ENCODE results near the gene GID4.

GID4 gene

DNA sequence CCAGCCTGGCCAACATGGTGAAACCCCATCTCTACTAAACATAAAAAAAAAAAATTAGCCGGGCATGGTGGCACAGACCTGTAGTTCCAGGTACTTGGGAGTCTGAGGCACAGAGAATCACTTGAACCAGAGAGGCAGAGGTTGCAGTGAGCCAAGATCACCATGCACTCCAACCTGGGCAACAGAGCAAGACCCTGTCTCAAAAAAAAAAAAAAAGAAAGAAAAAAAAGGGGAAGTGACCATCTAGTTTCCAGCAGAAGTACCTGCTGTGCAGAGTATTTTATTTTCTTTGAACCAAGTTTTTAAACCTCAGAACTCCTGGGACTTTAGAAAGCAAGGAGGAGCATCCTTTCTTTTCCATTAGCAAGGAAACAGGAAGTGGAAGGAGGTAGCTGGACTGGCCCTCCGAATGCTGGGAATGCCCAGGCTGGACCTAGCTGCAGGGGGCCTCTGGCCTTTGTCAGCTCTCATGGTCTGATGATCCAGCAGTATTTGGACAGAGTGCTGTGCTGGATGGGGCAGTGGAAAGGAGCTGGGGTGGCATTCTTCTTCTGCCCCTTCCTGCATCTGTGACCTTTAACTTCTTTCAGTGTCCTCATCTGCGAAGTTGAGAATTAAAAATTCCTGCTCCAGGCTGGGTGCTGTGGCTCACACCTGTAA lies 6.6 kb downstream of the GID4 start:
- no peak for DNase-seq

DNA sequence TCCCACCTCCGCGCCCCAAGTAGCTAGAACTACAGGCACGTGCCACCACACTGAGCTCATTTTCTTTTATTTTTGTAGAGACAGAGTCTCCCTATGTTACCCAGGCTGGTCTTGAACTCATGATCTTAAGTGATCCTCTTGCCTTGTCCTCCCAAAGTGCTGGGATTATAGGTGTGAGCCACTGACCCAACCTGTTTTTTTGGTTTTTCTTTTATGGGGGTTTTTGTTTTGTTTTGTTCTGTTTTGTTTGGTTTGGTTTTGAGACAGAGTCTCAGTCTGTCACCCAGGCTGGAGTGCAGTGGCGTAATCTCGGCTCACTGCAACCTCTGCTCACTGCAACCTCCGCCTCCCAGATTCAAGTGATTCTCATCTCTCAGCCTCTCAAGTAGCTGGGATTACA lies 16.4 kb downstream of the GID4 start:
- DNase-seq: no peak

DNA sequence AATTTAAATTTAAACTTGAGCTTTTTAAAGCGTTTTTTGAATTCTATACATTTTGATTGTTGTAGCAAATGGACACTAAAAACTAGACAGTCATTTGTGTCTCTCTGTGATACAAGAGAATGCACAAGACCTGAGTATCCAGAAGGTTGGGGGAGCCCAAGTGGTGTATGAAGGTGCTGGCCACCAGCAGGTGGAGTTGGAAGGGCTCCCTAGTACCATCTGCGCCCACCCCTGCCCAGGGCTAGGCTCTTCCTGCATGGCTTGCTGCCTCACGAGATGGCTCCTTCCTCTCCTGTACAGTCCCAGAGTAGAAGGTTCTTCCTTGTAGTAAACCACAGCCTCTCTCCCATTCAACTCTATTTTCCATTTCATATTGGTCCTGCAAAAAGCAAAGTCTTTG lies 17.0 kb downstream of the GID4 start:
- DNase-seq: no peak

DNA sequence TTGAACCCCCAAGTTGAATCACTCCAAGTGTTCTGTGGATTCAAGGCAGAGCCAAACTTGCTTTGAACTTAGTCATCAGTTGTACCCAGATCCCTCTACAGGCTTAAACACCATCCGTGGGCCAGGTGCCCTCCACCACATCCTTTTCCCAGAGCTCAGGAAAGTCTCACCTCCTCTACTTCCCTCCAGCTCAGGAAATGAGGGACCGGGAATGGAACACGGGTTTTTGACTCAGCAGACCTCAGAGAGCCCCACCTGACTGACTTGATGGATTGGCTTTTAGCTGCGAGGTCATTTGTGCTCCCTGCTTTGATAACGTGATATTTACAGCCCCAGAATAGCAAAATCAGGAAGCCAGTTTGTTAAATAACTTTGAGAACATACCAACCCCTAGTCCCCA lies 20.1 kb downstream of the GID4 start:
- DNase-seq: no peak

DNA sequence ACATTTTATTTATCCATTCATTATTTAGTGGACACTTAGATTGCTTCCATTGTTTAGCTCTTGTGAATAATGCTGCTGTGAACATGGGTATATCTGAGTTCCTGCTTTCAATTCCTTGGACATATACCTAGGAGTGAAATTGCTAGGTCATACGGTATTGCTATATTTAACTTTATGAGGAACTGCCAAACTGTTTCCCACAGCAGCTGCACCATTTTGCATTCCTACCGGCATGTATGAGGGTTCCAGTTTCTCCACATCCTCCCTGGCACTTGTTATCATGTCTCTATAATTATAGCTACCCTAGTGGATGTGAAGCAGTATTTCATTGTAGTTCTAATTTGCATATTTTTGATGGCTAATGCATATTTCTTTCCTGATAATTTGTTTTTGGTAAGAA lies 24.8 kb downstream of the GID4 start:
- no peak for DNase-seq

DNA sequence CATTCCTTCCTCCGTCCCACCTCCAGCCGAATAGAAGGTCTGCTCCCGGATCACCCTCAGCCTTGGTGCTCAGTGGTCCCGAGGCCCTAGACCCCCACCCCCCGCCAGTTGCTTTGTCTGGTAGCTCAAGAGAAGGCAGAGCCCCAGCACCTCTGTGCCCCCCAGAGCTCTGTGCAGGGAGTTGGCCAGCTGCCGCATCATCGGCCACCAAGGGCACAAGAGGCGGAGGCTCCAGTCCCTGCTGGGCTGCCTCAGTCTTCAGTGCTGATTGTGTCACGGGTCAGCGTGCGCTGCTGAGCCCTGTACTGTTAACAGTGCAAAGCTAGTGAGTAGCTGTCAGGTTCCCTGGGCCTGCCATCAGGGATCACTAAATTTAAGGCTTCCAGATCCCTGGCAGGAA lies 26.3 kb downstream of the GID4 start:
- DNase-seq: no peak

DNA sequence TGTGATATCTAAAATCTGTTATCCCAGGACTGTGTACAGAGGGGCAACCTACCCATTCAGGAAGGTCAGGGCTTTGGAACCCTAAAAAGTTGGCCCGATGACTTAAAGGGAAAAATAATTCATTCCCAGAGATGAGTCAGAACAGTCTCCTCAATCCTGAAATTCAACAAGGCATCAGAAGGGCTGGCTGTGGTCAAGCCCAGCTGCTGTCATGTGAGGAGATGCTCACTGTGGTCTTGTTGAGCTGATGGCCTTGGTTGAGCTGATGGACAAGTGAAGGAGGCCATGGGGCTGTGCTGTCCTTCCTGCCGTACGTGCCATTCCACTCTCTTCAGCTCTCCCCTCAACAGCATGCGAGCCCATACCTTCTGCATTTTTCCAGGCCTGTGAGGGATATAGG lies 27.7 kb downstream of the GID4 start:
- no peak for DNase-seq

DNA sequence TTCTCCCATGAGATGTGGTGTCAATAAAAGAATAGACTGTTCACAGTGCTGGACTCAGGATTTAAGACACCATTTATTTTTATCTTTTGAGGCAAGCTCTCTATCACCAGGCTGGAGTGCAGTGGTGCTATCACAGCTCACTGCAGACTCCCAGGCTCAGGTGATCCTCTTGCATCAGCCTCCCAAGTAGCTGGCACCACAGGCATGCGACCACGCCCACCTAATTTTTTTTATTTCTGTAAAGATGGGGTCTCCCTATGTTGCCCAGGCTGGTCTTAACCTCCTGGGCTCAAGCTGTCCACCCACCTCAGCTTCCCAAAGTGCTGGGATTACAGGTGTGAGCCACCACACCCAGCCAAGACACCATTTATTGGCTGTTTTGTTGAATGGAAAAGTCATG lies 29.9 kb downstream of the GID4 start:
- no peak for DNase-seq

DNA sequence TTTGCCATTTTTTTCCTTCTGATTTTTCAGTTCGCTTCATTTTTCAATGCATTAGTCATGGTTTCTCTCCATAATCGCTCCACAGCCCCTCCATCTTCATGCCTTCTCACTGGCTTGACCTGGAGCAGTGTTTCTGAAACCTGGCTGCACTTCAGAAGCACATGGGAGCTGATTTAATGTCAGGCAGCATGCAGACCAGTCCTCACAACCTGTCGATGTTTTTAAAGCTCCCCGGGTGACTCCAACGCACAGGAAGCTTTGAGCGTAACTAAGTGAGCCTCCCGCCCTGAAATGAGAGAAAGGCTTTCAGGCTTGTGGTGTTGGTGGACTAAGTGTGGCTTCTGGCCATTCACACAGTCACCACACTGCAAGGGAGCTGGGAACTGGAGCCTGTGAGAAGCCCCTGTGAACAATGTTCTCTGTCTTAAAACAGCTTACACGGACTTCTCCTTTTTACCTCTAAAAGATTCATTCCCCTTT lies 31.7 kb downstream of the GID4 start:
- DNase-seq: no peak

DNA sequence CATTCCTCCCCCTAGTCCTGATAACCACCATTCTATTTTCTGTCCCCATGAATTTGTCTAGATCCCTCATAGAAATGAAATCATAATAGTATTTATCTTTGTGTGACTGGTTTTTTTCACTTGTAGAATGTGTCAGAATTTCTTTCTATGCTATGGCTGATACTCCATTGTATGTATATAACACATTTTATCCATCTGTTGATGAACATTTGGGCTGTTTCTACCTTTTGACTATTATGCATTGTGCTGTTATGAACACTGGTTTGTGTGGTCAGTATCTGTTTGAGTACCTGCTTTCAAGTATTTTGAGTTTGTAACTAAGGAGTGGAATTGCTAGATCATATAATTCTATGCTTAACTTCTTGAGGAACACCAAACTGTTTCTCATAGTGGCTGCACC lies 32.5 kb downstream of the GID4 start:
- DNase-seq: no peak

DNA sequence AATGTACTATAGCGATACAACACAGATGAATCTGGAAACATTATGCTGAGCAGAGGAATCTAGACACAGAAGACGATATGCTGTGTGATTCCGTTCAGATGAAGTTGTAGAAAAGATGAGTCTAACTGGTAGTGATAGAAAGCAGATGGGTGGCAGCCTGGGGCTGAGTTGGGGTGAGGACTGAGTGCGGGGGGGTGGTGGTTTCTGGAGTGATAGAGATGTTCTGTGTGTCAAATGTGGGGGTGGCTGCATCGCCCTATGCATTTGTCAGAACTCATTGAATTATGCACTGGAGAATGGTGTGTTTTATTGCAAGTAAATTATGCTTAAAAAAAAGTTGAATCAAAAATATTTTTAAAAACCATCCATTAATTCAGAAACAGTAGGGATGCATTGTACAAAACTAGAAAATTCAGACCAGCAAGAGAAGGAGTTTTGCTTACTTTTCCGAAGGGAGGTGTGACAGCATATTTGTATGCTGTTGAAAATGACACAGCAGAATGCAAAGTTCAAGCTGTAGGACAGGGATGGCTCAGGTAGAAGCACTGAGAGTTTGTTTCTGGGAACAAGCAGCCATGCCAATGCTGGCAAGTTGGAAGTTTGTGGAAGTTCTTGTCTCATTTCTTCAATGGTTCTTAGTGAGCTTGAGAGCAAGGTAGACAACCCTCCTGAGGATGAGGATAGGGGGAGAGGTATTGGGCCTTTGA lies 35.5 kb downstream of the GID4 start:
- no peak for DNase-seq

DNA sequence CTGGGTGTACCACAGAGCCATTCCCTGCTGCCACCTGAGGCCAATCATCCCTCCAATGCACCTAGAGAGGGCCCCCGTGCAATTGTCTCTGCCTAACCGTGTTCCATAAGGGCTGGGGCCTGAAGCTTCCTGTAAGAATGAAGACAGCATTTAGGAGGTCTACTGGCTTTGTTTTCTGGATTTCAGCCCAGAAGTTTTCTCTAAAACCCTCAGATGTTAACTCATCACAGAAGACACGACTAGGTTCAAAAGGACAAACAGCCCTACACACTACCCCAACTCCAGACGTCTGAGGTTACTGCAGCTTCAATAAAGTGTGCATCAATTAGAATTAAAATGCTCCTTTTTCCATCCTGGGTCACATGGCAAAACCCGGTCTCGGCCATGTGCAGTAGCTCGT lies 37.7 kb downstream of the GID4 start:
- DNase-seq: no peak

DNA sequence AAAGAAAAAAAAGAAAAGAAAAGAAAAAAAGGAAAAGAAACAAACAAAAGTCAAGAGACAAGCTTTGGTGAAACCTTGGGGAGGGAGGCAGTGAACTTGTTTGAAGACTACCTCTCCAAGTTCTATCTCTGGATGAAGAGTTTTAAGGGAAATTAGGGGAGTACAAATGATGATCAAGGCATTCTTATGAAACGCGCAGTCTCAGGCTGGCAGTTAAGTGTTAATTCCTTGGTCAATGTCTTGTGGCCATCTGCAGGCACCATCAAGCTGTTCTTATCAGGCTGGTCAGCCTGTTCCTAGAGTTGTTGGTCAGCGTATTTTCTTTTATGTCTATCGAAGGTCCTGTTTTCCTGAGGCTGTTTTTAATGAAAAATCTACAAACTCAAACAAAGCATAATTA lies 40.3 kb downstream of the GID4 start:
- no peak for DNase-seq

DNA sequence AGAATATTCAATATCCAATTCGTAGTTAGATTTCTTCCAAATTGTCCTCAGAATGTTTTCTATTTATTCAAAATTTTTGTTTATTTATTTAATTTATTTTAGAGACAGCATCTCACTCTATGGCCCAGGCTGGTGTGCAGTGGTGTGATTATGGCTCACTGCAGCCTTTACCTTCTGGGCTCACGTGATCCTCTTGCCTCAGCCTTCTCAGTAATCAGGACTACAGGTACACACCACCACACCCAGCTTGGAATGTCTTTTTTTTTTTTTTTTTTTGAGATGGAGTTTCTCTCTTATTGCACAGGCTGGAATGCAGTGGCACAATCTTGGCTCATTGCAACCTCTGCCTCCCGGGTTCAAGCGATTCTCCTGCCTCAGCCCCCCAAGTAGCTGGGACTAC lies 45.0 kb downstream of the GID4 start:
- no peak for DNase-seq

DNA sequence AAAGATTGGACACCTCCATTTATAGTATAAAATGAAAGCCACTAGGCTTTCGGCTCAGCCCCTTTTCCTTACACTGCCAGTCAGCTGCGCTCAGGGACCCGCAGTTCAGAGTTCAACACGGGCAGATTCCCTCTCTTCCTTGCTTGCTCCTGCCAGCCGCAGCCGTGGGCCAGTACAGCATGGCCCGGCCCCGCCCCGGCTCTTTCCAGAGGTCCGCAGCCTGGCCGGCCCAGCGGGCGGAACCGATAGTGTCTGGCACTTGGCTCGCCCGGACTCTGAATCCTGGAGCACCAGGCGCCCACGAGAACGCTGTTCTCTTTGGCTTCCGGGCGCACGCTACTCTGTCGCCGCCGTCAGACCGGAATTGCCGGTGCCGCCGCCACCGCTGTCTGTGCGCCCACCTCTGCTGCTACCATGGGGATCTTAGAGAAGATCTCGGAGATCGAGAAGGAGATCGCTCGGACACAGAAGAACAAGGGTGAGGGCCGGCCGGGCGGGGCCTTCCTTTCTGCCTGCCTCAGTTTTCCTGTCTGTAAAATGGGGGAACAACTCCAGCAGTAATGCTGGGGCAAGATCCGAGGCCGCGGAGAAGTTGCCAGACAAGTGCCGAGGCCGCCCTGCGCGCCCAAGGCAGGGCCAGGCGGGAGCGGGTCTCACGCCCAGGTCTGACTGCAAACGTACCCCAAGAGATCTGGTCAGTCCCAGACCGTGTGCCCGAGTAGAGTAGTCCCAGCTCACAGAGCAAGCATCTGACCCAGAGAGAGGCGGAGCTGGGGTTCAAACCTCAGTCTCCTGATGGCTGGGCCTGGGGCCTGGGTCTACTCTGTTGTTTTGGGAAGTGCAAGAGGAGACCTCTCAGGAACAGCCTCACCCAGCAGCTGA lies 48.6 kb downstream of the GID4 start, which contains the start of gene DRG2:
TSS of gene DRG2 (plus strand) at position 339 of the 882 bp plus-strand sequence. CDS start at position 415, 76 bp downstream.
- peak; percentile 89 for DNase-seq

DNA sequence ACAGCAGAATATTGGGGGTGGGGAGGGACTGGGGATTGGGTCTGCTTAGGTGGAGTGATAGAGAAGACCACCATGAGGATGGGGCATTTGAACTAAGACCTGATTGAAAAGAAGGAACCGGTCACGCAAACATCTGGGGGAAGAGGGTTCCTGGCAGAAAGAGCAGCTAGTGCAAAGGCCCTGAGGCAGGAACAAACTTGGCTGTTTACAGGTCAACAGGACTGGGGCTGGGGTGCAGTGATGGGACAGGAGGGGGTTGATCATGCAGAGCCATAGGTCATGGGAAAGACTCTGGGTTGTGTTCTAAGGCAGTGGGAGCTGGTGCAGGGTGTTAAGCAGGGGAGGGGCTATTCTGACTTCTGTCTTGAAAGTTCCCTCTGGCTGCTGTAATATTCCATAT lies 50.4 kb downstream of the GID4 start:
- DNase-seq: no peak

DNA sequence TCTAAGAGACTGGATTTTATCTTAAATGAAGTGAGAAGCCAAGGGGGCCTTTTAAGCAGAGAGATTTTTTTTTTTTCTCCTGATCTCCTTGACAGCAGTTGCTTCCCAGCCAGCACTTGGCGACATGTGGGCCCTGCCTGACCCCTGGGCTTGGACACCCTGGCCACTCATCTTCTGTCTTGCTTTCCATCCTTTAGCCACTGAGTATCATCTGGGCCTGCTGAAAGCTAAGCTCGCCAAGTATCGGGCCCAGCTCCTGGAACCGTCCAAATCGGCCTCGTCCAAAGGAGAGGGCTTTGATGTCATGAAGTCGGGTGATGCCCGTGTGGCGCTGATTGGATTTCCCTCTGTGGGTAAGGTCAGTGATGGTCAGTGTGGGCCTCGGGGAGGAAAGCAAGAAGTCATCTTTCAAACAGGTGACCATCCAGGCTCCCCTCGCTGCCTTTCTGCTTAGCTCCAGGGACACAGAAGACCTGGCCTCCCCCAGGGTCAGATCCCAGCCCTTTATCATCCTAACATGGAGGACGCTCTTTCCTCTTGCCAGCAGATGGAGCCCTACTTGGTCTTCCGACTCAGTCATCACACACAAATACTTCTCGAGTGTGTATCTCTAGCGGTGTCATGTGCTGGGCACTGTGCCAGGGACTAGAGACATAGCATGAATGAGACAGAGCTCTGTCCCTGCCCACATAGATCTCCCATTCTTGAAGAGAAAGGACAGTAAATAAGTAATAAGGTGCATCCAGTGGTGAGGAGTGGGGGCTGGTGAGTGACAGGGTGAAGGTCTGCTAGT lies 54.6 kb downstream of the GID4 start:
- no peak for DNase-seq

DNA sequence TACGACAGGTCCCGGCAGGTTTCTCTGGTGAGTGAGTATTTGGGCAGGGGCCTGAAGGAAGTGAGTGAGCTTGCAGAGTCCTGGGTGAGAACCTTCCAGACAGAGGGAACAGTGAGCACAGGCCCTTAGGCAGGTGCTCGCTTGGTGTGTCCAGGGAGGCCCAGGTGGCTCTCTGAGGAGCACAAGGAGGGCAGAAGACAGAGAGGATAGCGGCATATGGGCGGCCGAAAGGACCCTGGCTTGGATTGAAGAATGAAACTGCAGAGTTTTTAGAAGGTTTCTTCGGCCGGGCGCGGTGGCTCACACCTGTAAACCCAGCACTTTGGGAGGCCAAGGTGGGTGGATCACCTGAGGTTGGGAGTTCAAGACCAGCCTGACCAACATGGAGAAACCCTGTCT lies 55.2 kb downstream of the GID4 start:
- DNase-seq: no peak

DNA sequence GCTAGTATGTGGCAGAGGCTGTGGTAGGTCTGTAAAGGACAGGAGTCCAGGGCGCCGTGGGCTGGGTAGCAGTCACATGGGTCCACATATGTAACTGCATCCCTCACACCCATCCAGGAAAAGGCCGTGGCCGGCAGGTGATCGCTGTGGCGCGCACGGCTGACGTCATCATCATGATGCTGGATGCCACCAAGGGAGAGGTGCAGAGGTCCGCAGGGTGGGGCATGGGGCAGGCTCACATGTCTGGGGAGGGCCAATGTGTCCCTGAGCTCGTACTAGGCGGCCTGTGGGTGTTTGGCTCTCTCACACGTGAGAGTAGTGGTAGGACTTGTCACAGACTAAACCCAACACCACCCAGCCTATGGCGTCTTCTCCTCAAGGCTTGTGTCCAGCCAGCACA lies 60.3 kb downstream of the GID4 start:
- no peak for DNase-seq

DNA sequence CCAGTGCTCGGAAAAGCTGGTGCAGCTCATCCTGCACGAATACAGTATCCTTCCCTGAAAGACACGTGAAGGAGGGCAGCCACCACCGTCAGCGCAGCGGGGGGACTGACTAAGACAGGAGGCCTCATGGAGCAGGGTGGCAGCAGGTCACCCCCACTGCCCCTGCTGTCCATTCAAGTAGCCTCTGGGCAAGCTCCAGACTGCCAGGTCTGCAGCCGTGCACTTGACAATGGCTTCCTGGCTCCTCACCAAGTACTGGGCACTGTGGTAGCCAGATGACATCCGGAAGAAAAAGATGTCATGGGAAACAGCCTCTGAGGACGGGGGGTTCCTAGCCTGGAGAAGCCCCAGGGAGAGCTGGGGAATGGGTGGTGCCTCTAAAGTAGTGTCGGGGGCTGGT lies 61.4 kb downstream of the GID4 start:
- DNase-seq: no peak

DNA sequence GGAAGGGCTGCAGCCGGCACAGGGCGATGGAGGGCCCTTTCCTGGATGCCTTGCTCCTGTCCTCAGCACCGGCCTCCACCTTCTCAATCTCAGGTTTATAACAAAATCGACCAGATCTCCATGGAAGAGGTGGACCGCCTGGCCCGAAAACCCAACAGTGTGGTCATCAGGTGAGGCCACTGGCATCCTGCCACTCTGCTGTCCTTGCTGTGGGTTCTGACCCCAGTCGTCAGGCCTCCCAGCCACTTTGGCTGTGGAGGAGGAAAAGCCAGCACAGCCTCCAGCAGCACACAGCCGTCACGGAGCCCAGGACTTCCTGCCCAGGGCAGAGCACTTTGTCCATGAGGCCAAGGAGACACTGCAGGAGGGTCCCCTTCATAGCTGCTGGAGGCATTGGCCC lies 62.6 kb downstream of the GID4 start:
- DNase-seq: no peak

DNA sequence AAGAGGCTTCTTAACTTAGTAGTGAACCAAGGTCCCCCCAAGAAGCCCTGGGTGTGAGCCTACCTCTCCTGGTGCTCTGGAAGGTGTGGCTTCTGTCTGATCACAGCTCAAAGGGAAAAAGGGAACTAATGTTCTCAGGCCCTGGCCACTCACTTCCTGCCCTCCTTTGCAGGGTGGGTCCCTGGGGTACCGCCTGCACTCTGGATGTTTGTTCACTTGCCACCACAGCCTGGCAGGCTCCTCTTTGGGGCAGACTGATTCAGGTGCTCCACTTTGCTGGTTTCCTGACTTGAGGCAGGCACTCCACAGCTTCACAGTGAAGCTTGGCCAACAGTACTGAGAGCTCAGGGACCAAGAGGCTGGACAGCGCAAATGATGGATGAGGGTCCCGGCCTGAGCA lies 63.4 kb downstream of the GID4 start:
- no peak for DNase-seq

DNA sequence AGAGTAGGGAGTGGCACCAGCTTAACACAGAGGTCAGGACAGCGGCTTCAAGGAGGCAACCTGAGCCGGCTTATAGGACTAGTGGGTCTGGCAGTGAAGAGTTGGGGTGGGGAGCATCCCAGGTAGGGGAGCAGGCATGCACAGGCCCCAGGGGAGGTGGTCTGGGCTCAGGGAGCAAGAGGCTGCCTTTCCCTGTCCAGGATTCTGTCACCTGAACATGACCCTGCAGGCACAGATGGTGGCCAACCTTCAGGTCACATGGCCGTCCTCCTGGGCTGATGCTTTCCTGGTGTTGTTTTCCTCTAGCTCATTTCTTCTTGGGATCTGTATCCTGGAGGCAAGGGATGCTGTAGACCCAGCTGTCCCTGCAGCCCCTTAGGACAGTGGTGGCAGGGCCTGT lies 65.8 kb downstream of the GID4 start:
- DNase-seq: no peak
